Measurements from ENCODE around the gene SLC8A1. TPM values are rescaled to one million over a fixed set of nuclear protein-coding genes. Genes with fewer than 3 reads are reported as not detected.

Gene SLC8A1
- total RNA-seq, 1 experiment from 2014 or later: 1.6 TPM

DNA sequence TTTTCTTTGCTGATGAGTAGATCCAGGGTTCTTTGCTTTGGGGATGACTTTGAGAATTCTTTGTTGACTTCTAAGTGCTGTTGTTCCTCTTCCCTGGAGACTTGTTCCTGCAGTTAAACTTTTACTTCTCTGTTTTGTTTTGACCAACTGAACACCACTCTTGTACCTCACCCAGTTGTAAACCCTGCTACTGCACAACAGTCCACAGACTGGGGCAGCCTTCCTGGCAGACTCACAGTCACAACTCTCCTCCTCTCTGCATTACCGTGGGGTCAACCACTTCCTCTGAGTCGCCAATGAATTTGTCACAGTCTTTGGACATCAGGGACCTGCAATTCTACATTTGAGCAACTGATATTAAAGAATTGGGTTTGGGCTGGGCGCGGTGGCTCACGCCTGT is 3.8 kb upstream of the SLC8A1 start:
- TF ChIP-seq, protein P1, sequence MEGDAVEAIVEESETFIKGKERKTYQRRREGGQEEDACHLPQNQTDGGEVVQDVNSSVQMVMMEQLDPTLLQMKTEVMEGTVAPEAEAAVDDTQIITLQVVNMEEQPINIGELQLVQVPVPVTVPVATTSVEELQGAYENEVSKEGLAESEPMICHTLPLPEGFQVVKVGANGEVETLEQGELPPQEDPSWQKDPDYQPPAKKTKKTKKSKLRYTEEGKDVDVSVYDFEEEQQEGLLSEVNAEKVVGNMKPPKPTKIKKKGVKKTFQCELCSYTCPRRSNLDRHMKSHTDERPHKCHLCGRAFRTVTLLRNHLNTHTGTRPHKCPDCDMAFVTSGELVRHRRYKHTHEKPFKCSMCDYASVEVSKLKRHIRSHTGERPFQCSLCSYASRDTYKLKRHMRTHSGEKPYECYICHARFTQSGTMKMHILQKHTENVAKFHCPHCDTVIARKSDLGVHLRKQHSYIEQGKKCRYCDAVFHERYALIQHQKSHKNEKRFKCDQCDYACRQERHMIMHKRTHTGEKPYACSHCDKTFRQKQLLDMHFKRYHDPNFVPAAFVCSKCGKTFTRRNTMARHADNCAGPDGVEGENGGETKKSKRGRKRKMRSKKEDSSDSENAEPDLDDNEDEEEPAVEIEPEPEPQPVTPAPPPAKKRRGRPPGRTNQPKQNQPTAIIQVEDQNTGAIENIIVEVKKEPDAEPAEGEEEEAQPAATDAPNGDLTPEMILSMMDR (IDR thresholded peaks at IDR 0.05; ENCODE audit: unreplicated experiment): no peak
- CTCF ChIA-PET: no interaction called here
- no peak overlapping the region for H3K4me3 Mint-ChIP-seq (ENCODE audit: unreplicated experiment)
- no peaks in the 10 kb centered on the region for H3K27me3 Mint-ChIP-seq (ENCODE audit: insufficient read depth, unreplicated experiment)
- peaks cover 12% of the 10 kb centered on the region for H3K4me1 Mint-ChIP-seq (ENCODE audit: insufficient read depth, unreplicated experiment)
- intact Hi-C loops (cut with micrococcal nuclease): no loop called here
- no TSS peak for BruUV-seq (replicated peaks)
- POLR2A ChIA-PET: no interaction called here
- no peaks in the 10 kb centered on the region for H3K36me3 Mint-ChIP-seq (ENCODE audit: insufficient read depth, unreplicated experiment)
- no peak overlapping the region for H3K27ac Mint-ChIP-seq (ENCODE audit: low read depth, unreplicated experiment)
- DNase-seq (ENCODE audit: unreplicated experiment): no peak
- no peaks in the 10 kb centered on the region for H3K9me3 Mint-ChIP-seq (ENCODE audit: unreplicated experiment)

DNA sequence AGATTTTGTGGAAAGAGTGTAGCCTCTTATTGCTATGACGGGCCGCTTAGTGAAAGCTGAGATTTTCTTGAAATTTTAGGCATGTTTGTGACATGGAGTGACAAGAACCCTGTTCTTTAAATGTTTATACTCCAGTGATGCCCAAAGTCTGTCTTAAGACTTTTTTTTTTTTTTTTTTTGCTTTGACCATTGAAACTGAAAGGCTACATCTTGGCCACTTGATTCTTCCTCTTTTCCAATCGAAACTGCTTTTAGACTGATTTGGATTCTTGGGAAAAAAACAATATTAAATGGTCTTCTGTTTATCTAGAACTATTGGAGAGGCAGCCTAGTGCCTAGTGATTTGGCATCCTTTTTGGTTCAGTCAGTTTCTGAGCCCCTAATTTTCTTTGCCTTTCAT is 2.4 kb upstream of the SLC8A1 start:
- no peak for DNase-seq (ENCODE audit: unreplicated experiment)
- Mint-ChIP-seq H3K4me1 (ENCODE audit: insufficient read depth, unreplicated experiment) (peaks cover 17% of the 10 kb centered on the region), H3K9me3 (ENCODE audit: unreplicated experiment) (no peaks in the 10 kb centered on the region), H3K27ac (ENCODE audit: low read depth, unreplicated experiment) (no peak overlapping the region), H3K27me3 (ENCODE audit: insufficient read depth, unreplicated experiment) (no peaks in the 10 kb centered on the region), H3K36me3 (ENCODE audit: insufficient read depth, unreplicated experiment) (no peaks in the 10 kb centered on the region), H3K4me3 (ENCODE audit: unreplicated experiment) (no peak overlapping the region)
- TF ChIP-seq, protein P1 (IDR thresholded peaks at IDR 0.05; ENCODE audit: unreplicated experiment): no peak
- intact Hi-C loops (cut with micrococcal nuclease): no loop called here
- POLR2A ChIA-PET: no interaction called here
- CTCF ChIA-PET: interaction anchor here (0.5 to 0.7 kb wide), 2 partner anchors 104 to 138 kb away, joined by 3 to 4 read pairs; no protein-coding TSS in a partner anchor
- BruUV-seq (replicated peaks): no TSS peak

DNA sequence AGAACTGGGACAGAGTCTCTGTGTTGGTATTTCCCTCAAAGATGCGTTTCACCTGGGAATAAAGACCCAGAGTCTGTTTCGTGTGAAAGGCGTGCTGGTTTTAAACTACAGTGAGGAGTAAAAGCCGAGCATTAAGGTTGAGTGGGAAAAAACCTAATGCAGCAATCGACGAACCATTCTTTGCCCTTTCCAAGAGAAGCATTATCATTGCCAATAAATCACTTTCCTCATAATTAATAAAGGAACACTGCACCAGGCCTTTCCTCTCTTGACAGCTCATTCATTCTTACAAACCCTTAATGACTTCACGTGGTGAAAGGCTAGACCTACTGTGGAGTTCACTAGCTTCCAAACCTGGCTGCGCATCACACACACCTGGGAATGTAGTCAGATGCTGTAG is 896 bp upstream of the SLC8A1 start:
- Mint-ChIP-seq H3K27ac (ENCODE audit: low read depth, unreplicated experiment) (no peak overlapping the region), H3K4me3 (ENCODE audit: unreplicated experiment) (peak overlapping the region; percentile 72), H3K27me3 (ENCODE audit: insufficient read depth, unreplicated experiment) (no peaks in the 10 kb centered on the region), H3K36me3 (ENCODE audit: insufficient read depth, unreplicated experiment) (no peaks in the 10 kb centered on the region), H3K4me1 (ENCODE audit: insufficient read depth, unreplicated experiment) (peaks cover 17% of the 10 kb centered on the region), H3K9me3 (ENCODE audit: unreplicated experiment) (no peaks in the 10 kb centered on the region)
- POLR2A ChIA-PET: interaction anchor here (1.2 kb wide), 1 partner anchor 73 kb away, joined by 3 read pairs; no protein-coding TSS in a partner anchor
- no TSS peak for BruUV-seq (replicated peaks)
- CTCF ChIA-PET: interaction anchor here (0.7 kb wide), 1 partner anchor 35 kb away, joined by 4 read pairs; no protein-coding TSS in a partner anchor
- TF ChIP-seq, protein P1 (IDR thresholded peaks at IDR 0.05; ENCODE audit: unreplicated experiment): no peak
- intact Hi-C loops (cut with micrococcal nuclease): no loop called here
- no peak for DNase-seq (ENCODE audit: unreplicated experiment)

DNA sequence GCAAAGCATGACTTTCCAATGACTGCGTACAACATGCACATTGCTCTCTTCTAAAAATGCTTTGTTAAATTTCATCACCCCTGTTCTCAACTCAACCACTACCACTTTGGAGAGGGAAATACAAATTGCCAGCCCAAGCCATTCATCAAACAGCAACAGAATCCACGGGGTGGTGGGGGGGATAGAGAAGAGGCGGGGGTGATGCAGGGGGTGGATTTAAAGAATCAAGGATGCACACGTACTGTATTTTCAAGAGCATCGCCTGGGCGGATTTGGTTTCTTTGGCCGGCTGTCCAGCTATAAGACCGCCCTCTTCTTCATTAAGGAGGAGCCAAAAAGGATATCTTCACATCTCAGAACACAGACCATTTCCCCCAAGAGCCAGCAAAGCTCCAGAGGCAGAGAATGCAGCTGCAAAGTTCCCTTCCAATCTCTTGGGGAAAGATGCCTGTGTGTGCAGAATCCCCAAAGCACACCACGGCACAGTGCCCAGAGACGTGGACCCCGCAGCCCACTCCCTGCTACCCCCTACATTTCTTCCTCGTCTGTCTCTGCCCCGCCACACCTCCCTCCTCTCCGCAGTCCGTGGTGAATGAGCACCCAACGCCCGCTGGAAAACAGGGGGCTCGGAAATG is 977 bp downstream of the SLC8A1 start:
- Mint-ChIP-seq H3K27ac (ENCODE audit: low read depth, unreplicated experiment) (no peak overlapping the region), H3K4me1 (ENCODE audit: insufficient read depth, unreplicated experiment) (peaks cover 17% of the 10 kb centered on the region), H3K9me3 (ENCODE audit: unreplicated experiment) (no peaks in the 10 kb centered on the region), H3K27me3 (ENCODE audit: insufficient read depth, unreplicated experiment) (no peaks in the 10 kb centered on the region), H3K36me3 (ENCODE audit: insufficient read depth, unreplicated experiment) (no peaks in the 10 kb centered on the region), H3K4me3 (ENCODE audit: unreplicated experiment) (peak overlapping the region; percentile 72)
- BruUV-seq (replicated peaks): no TSS peak
- TF ChIP-seq, protein P1 (IDR thresholded peaks at IDR 0.05; ENCODE audit: unreplicated experiment): no peak
- ChIA-PET CTCF (interaction anchor here (0.6 to 2.4 kb wide), 14 partner anchors 11 to 1247 kb away, joined by 3 to 11 read pairs (median 4); no protein-coding TSS in a partner anchor), POLR2A (interaction anchor here (0.7 kb wide), 1 partner anchor 274 kb away, joined by 5 read pairs; no protein-coding TSS in a partner anchor)
- intact Hi-C loops (cut with micrococcal nuclease): loop anchor here (1.0 to 2.0 kb wide), 2 partner anchors 103 to 206 kb away; no protein-coding TSS in a partner anchor
- peak; percentile 34 for DNase-seq (ENCODE audit: unreplicated experiment)
